GM10266 (cell line): Measurements from ENCODE around the gene RUFY3.
"Not testable (repeated sequence)": the region's sequence is repeated elsewhere in the genome, so short reads cannot be mapped to it uniquely, and the experiment has no call there.

Experiments used
- DNase-seq: peaks from one replicate; pipeline ENCODE4 v3.0.0; 2012; ENCODE audit errors: extremely low spot score
- TF ChIP-seq, protein P1 (sequence below): IDR thresholded peaks from 2 replicates; pipeline ENCODE4 v1.5.1; 2012; ENCODE audit warnings: mild to moderate bottlenecking, low read depth; ENCODE audit not compliant: control insufficient read depth, insufficient read depth; ENCODE audit errors: missing control alignments

RUFY3 gene

GRCh38 chr4:70768301-70768948 is 46.7 kb downstream of the RUFY3 start:
- DNase-seq, result no peak
- TF ChIP-seq, protein P1, sequence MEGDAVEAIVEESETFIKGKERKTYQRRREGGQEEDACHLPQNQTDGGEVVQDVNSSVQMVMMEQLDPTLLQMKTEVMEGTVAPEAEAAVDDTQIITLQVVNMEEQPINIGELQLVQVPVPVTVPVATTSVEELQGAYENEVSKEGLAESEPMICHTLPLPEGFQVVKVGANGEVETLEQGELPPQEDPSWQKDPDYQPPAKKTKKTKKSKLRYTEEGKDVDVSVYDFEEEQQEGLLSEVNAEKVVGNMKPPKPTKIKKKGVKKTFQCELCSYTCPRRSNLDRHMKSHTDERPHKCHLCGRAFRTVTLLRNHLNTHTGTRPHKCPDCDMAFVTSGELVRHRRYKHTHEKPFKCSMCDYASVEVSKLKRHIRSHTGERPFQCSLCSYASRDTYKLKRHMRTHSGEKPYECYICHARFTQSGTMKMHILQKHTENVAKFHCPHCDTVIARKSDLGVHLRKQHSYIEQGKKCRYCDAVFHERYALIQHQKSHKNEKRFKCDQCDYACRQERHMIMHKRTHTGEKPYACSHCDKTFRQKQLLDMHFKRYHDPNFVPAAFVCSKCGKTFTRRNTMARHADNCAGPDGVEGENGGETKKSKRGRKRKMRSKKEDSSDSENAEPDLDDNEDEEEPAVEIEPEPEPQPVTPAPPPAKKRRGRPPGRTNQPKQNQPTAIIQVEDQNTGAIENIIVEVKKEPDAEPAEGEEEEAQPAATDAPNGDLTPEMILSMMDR, result no peak

GRCh38 chr4:70769396-70769795 is 47.6 kb downstream of the RUFY3 start:
- DNase-seq, result not testable (repeated sequence)

GRCh38 chr4:70772929-70773555 is 51.3 kb downstream of the RUFY3 start:
- peak; percentile 15 for DNase-seq
- TF ChIP-seq, protein P1, result no peak

GRCh38 chr4:70778888-70779422 is 57.2 kb downstream of the RUFY3 start:
- TF ChIP-seq, protein P1, result no peak
- DNase-seq, result no peak

DNA sequence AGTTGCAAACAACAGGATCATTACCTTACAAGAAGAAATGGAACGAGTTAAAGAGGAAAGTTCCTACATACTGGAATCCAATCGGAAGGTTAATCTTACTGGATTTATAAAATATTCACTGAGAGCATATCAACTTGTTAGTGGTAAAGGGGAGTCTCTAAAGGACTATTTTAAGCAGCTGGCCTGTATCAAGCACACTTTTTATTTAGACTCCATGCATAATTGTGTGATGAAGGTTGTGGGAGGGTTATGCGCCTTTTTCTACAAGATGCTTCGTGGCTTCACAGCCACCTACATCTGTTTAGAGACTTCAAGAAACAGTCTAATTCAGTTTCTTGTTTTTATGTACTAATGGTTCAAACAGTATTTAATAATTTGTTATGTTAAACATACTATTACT is 61.3 kb downstream of the RUFY3 start:
- TF ChIP-seq, protein P1, result no peak
- no peak for DNase-seq

GRCh38 chr4:70787496-70787895 is 65.7 kb downstream of the RUFY3 start:
- TF ChIP-seq, protein P1, result no peak
- DNase-seq, result no peak

- TF ChIP-seq, protein P1, result no peak
Observed at GRCh38 chr4:70788733-70789132, 67.0 kb downstream of the RUFY3 start.

More at GRCh38 chr4:70788733-70789132, 67.0 kb downstream of the RUFY3 start:
- no peak for DNase-seq
